ENCODE data around the gene TLK2.

DNA sequence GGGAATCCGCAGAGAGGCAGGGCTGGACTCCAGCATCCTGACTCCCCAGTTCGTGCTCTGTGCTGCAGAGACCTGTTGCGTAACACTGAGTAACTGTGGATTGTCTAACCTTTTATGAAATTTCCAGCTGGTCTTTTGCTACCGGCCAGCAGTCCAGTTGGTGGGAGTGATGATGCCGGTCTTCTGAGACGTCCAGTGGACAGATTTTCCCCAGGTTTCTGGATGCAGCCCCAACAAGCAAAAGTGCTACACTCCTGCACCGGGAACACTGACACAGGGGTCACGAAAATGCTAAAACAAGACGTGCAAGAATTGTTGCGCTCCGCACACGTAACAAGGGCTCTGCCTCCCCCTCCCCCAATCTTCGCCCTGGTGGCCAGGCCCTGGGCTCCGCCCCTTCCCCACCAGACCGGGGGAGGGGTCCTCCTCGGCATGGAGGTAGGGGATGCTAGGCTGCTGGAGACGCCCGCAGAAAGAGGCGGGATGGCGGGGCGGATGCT is 148.1 kb downstream of the TLK2 start:
- TF ChIP-seq, protein P1, sequence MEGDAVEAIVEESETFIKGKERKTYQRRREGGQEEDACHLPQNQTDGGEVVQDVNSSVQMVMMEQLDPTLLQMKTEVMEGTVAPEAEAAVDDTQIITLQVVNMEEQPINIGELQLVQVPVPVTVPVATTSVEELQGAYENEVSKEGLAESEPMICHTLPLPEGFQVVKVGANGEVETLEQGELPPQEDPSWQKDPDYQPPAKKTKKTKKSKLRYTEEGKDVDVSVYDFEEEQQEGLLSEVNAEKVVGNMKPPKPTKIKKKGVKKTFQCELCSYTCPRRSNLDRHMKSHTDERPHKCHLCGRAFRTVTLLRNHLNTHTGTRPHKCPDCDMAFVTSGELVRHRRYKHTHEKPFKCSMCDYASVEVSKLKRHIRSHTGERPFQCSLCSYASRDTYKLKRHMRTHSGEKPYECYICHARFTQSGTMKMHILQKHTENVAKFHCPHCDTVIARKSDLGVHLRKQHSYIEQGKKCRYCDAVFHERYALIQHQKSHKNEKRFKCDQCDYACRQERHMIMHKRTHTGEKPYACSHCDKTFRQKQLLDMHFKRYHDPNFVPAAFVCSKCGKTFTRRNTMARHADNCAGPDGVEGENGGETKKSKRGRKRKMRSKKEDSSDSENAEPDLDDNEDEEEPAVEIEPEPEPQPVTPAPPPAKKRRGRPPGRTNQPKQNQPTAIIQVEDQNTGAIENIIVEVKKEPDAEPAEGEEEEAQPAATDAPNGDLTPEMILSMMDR (optimal IDR thresholded peaks at IDR 0.05 in 1 of 3, IDR thresholded peaks at IDR 0.05 in 1 of 3, conservative IDR thresholded peaks at IDR 0.05 in 1 of 3; ENCODE audit: extremely low read depth in 1 of 3, insufficient read depth in 2 of 3, low read length in 3 of 3): no peak
- no peak for TF ChIP-seq EZH2 (IDR thresholded peaks at IDR 0.05; ENCODE audit: low read length)

Measured in keratinocyte (primary cell).